K562 (cell line): ENCODE data around the gene SSU72. TPM values are rescaled to one million over a fixed set of nuclear protein-coding genes. Genes with fewer than 3 reads are reported as not detected.

ENCODE experiments used
- ARID1B ChIP-seq: fragments of 450-650 bp; IDR thresholded peaks from 2 replicates; pipeline ENCODE4 v1.6.1; 2016; ENCODE audit warnings: antibody characterized with exemption, mild to moderate bottlenecking, inconsistent platforms
- ATF6 ChIP-seq: sonication (generic); formaldehyde crosslinking; IDR thresholded peaks from 2 replicates; pipeline ENCODE4 v1.4.0; 2020; ENCODE audit warnings: mild to moderate bottlenecking, missing genetic modification reagents
- BCOR ChIP-seq: fragments of 450-650 bp; IDR thresholded peaks from 2 replicates; pipeline ENCODE4 v1.6.1; 2016
- CHD2 ChIP-seq: IDR thresholded peaks from 2 replicates; pipeline ENCODE4 v1.6.1; 2011; ENCODE audit warnings: low read depth, low read length
- FIP1L1 ChIP-seq: fragments of 200-400 bp; formaldehyde crosslinking; IDR thresholded peaks from 2 replicates; pipeline ENCODE4 v1.6.1; 2018; ENCODE audit warnings: mild to moderate bottlenecking, low read depth, low read length; ENCODE audit not compliant: poor library complexity, severe bottlenecking
- HBP1 ChIP-seq: fragments of 450-650 bp; formaldehyde crosslinking; IDR thresholded peaks from 2 replicates; pipeline ENCODE4 v1.4.0; 2022; ENCODE audit warnings: missing genetic modification characterization
- HNRNPK ChIP-seq: fragments of 200-400 bp; formaldehyde crosslinking; IDR thresholded peaks from one replicate; pipeline ENCODE4 v1.6.1; 2018; ENCODE audit warnings: mild to moderate bottlenecking, low read depth, low read length; ENCODE audit not compliant: poor library complexity, severe bottlenecking
- HOMEZ ChIP-seq: fragments of 250-450 bp; sonication (Bioruptor Pico); IDR thresholded peaks from 2 replicates; pipeline ENCODE4 v1.4.0; 2020; ENCODE audit warnings: mild to moderate bottlenecking, moderate library complexity
- KDM1A ChIP-seq, 2 experiments: fragments of 450-650 bp; IDR thresholded peaks; 2 replicates each; pipeline ENCODE4 v1.6.1; 2016; ENCODE audit warnings: mild to moderate bottlenecking in 2 of 2
- KLF10 ChIP-seq: fragments of 250-450 bp; sonication (Bioruptor Pico); IDR thresholded peaks from 2 replicates; pipeline ENCODE4 v1.6.1; 2021; ENCODE audit warnings: matching md5 sums
- MAFG ChIP-seq: fragments of 450-650 bp; conservative IDR thresholded peaks from 2 replicates; pipeline ENCODE4 v1.6.1; 2016; ENCODE audit warnings: missing genetic modification characterization, missing compliant biosample characterization
- MEIS2 ChIP-seq: fragments of 450-650 bp; IDR thresholded peaks from 2 replicates; pipeline ENCODE4 v1.6.1; 2014; ENCODE audit warnings: mild to moderate bottlenecking; ENCODE audit not compliant: partially characterized antibody
- MTA3 ChIP-seq: fragments of 450-650 bp; formaldehyde crosslinking; IDR thresholded peaks from 2 replicates; pipeline ENCODE4 v1.6.1; 2017; ENCODE audit warnings: mild to moderate bottlenecking, borderline replicate concordance
- PRPF4 ChIP-seq: fragments of 200-400 bp; formaldehyde crosslinking; IDR thresholded peaks from one replicate; pipeline ENCODE4 v1.6.1; 2017; ENCODE audit warnings: low read length, low read depth, mild to moderate bottlenecking; ENCODE audit not compliant: insufficient read depth, poor library complexity, severe bottlenecking
- TRIM25 ChIP-seq: fragments of 450-650 bp; IDR thresholded peaks from 2 replicates; pipeline ENCODE4 v1.7.0; 2016; ENCODE audit warnings: borderline replicate concordance
- ZNF165 ChIP-seq: fragments of 250-450 bp; sonication (Bioruptor Pico); IDR thresholded peaks from 2 replicates; pipeline ENCODE4 v1.4.0; 2020; ENCODE audit warnings: borderline replicate concordance
- polyA plus RNA-seq, 8 experiments: library from polyadenylated mRNA; depleted of rRNA in 4 of 8; stranded (reverse) in 5 of 8; unstranded in 3 of 8; fragments of >200 nt; fragmentation: Nextera tagmentation in 2 of 8; fragmentation: Illumina TruSeq in 1 of 8; extraction: Ambion mirVana in 2 of 8; extraction: Trizol in 1 of 8; gene quantifications; 2 replicates each; pipeline versions ENCODE4 v1.2.1 to v1.2.3, GENCODE V29; 2011 to 2014; ENCODE audit warnings: inconsistent platforms in 1 of 8, missing spikeins in 1 of 8
- total RNA-seq, 7 experiments: library from RNA; depleted of rRNA in 6 of 7; stranded (reverse); fragments of >200 nt in 6 of 7; fragmentation: Illumina TruSeq in 2 of 7; extraction: Trizol in 2 of 7; gene quantifications; 2 replicates each; pipeline versions ENCODE4 v1.2.1 to v1.2.3, GENCODE V29; 2011 to 2021; ENCODE audit warnings: low replicate concordance in 1 of 7
- TF ChIP-seq, protein P1 (sequence below): fragments of 250-450 bp; sonication (Bioruptor Pico); IDR thresholded peaks from 2 replicates; pipeline ENCODE4 v1.5.1; 2021; ENCODE audit warnings: mild to moderate bottlenecking

SSU72 gene
- total and polyA plus RNA-seq, 9 of the 15 experiments (the other 6 are each of a cell fraction or from before 2014, with no cell fraction given), result 70.8 to 201 (median 94.6) TPM

- TF ChIP-seq, protein P1, sequence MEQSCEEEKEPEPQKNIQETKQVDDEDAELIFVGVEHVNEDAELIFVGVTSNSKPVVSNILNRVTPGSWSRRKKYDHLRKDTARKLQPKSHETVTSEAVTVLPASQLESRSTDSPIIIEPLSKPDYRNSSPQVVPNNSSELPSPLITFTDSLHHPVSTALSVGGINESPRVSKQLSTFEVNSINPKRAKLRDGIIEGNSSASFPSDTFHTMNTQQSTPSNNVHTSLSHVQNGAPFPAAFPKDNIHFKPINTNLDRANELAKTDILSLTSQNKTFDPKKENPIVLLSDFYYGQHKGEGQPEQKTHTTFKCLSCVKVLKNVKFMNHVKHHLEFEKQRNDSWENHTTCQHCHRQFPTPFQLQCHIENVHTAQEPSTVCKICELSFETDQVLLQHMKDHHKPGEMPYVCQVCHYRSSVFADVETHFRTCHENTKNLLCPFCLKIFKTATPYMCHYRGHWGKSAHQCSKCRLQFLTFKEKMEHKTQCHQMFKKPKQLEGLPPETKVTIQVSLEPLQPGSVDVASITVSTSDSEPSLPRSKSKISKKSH (CRISPR knock-in tag), result no peak
- TF ChIP-seq KLF10 (no peak), FIP1L1 (no peak), ATF6 (CRISPR knock-in tag) (no peak), KDM1A (IDR thresholded peaks at IDR 0.05) (no peak), ARID1B (no peak), HNRNPK (no peak), MAFG (tag) (no peak), HOMEZ (CRISPR knock-in tag) (no peak), ZNF165 (CRISPR knock-in tag) (no peak), HBP1 (CRISPR knock-in tag) (no peak), MTA3 (0 out of 2 replicates have a peak, but pooled peaks have one; percentile 56), PRPF4 (no peak), MEIS2 (peak; percentile 31), BCOR (no peak), TRIM25 (no peak), CHD2 (no peak)
These were observed 24.6 kb upstream of the SSU72 start (continued) for GRCh38 chr1:1599030-1599934.
